Measurements from ENCODE around the gene CA12. TPM values are rescaled to one million over a fixed set of nuclear protein-coding genes. Genes with fewer than 3 reads are reported as not detected.

Gene CA12
- total and polyA plus RNA-seq, 4 donors: 0.07 to 5.1 (median 1.5) TPM

DNA sequence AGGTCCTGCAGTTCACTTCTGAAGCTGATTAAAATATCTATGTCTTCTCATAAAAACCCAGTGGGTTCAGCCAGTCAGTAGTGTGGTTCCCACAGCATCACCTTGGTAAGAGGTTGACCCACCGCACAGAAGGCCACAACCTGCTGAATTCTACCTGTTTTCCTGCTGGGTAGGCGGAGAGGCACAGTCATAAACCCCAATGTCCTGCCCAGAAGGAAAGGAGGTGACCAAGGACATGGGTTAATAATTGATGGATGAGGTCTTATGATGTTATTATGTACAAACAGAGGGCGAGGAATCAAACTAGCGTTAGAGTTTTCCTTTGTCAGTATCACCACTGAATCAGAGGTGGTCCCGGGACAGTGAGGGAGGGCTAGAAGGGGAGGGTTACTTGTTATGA is 27.8 kb downstream of the CA12 start:
- Histone ChIP-seq H3K27me3 (ENCODE audit: control insufficient read depth in 4 of 4, insufficient read depth in 4 of 4, low read length in 3 of 4) (no peaks in the 10 kb centered on the region), H3K27ac (ENCODE audit: low read depth in 1 of 2, low read length in 2 of 2) (no peak overlapping the region), H3K36me3 (ENCODE audit: control insufficient read depth in 4 of 4, insufficient read depth in 3 of 4, low read depth in 1 of 4, low read length in 3 of 4) (no peaks in the 10 kb centered on the region), H3K9me3 (ENCODE audit: control insufficient read depth in 4 of 4, low read length in 3 of 4) (no peaks in the 10 kb centered on the region), H3K4me3 (ENCODE audit: low read depth in 1 of 3, low read length in 3 of 3) (no peak overlapping the region), H3K9ac (ENCODE audit: low read depth in 1 of 2, low read length in 2 of 2) (no peak overlapping the region), H3K4me1 (ENCODE audit: control insufficient read depth in 4 of 4, insufficient read depth in 4 of 4, low read length in 3 of 4) (peaks cover 0 to 3% (median 0%) of the 10 kb centered on the region in 4 donors)
- peak; percentile 38 for TF ChIP-seq SP1 (IDR thresholded peaks at IDR 0.05)
- no peak for TF ChIP-seq NR2F2 (IDR thresholded peaks at IDR 0.05)
- TF ChIP-seq, protein P1, sequence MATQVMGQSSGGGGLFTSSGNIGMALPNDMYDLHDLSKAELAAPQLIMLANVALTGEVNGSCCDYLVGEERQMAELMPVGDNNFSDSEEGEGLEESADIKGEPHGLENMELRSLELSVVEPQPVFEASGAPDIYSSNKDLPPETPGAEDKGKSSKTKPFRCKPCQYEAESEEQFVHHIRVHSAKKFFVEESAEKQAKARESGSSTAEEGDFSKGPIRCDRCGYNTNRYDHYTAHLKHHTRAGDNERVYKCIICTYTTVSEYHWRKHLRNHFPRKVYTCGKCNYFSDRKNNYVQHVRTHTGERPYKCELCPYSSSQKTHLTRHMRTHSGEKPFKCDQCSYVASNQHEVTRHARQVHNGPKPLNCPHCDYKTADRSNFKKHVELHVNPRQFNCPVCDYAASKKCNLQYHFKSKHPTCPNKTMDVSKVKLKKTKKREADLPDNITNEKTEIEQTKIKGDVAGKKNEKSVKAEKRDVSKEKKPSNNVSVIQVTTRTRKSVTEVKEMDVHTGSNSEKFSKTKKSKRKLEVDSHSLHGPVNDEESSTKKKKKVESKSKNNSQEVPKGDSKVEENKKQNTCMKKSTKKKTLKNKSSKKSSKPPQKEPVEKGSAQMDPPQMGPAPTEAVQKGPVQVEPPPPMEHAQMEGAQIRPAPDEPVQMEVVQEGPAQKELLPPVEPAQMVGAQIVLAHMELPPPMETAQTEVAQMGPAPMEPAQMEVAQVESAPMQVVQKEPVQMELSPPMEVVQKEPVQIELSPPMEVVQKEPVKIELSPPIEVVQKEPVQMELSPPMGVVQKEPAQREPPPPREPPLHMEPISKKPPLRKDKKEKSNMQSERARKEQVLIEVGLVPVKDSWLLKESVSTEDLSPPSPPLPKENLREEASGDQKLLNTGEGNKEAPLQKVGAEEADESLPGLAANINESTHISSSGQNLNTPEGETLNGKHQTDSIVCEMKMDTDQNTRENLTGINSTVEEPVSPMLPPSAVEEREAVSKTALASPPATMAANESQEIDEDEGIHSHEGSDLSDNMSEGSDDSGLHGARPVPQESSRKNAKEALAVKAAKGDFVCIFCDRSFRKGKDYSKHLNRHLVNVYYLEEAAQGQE (IDR thresholded peaks at IDR 0.05): no peak
- TF ChIP-seq RXRA (IDR thresholded peaks at IDR 0.05): peak in 1 of 2 donors; percentile 72
- WGBS: 58% methylated on average over 5 of the region's 5 CpGs
- no peak for DNase-seq (ENCODE audit: low spot score)

DNA sequence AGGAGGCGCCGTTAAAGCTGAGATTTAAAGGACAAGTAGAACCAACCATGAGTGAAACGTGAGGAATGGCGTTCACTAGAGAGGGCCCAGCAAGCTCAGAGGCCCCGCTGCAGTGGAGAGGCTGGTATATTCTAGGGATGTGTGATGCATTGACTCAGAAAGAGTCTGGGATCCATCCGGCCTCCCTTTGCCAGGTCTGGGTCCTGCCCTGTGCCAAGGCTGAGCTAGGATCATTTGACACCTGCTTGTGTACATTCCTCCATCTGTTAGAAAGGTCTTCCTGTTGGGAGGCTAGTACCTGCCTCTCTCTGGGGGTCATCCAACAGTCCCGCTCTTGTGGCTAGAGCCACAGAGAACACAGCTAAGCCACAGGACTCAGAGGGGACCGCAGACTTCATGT is 28.4 kb downstream of the CA12 start:
- no peaks in the 10 kb centered on the region for H3K36me3 ChIP-seq (ENCODE audit: control insufficient read depth in 4 of 4, insufficient read depth in 3 of 4, low read depth in 1 of 4, low read length in 3 of 4)
- H3K4me3 ChIP-seq (ENCODE audit: low read depth in 1 of 3, low read length in 3 of 3): no peak overlapping the region
- H3K27me3 ChIP-seq (ENCODE audit: control insufficient read depth in 4 of 4, insufficient read depth in 4 of 4, low read length in 3 of 4): no peaks in the 10 kb centered on the region
- TF ChIP-seq RXRA (IDR thresholded peaks at IDR 0.05) (no peak), RAD21 (IDR thresholded peaks at IDR 0.05) (no peak), SP1 (IDR thresholded peaks at IDR 0.05) (no peak), JUND (IDR thresholded peaks at IDR 0.05) (no peak), TAF1 (conservative IDR thresholded peaks at IDR 0.05) (no peak), FOXA2 (IDR thresholded peaks at IDR 0.05) (no peak), NR2F2 (IDR thresholded peaks at IDR 0.05) (no peak), FOXA1 (IDR thresholded peaks at IDR 0.05) (no peak), EGR1 (IDR thresholded peaks at IDR 0.05; ENCODE audit: low read depth in 2 of 2) (no peak)
- TF ChIP-seq, protein P2, sequence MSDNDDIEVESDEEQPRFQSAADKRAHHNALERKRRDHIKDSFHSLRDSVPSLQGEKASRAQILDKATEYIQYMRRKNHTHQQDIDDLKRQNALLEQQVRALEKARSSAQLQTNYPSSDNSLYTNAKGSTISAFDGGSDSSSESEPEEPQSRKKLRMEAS (IDR thresholded peaks at IDR 0.05): no peak
- TF ChIP-seq, protein P1 (IDR thresholded peaks at IDR 0.05): no peak
- TF ChIP-seq, protein P3, sequence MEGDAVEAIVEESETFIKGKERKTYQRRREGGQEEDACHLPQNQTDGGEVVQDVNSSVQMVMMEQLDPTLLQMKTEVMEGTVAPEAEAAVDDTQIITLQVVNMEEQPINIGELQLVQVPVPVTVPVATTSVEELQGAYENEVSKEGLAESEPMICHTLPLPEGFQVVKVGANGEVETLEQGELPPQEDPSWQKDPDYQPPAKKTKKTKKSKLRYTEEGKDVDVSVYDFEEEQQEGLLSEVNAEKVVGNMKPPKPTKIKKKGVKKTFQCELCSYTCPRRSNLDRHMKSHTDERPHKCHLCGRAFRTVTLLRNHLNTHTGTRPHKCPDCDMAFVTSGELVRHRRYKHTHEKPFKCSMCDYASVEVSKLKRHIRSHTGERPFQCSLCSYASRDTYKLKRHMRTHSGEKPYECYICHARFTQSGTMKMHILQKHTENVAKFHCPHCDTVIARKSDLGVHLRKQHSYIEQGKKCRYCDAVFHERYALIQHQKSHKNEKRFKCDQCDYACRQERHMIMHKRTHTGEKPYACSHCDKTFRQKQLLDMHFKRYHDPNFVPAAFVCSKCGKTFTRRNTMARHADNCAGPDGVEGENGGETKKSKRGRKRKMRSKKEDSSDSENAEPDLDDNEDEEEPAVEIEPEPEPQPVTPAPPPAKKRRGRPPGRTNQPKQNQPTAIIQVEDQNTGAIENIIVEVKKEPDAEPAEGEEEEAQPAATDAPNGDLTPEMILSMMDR (IDR thresholded peaks at IDR 0.05; ENCODE audit: low read depth, low read length, missing input control): no peak
- TF ChIP-seq, protein P4, sequence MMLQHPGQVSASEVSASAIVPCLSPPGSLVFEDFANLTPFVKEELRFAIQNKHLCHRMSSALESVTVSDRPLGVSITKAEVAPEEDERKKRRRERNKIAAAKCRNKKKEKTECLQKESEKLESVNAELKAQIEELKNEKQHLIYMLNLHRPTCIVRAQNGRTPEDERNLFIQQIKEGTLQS (IDR thresholded peaks at IDR 0.05): no peak
- no peaks in the 10 kb centered on the region for H3K9me3 ChIP-seq (ENCODE audit: control insufficient read depth in 4 of 4, low read length in 3 of 4)
- DNase-seq (ENCODE audit: low spot score): no peak
- 80% methylated on average over 8 of the region's 8 CpGs for WGBS
- no peak overlapping the region for H3K9ac ChIP-seq (ENCODE audit: low read depth in 1 of 2, low read length in 2 of 2)
- H3K4me1 ChIP-seq (ENCODE audit: control insufficient read depth in 4 of 4, insufficient read depth in 4 of 4, low read length in 3 of 4): peaks cover 0 to 3% (median 0%) of the 10 kb centered on the region in 4 donors
- no peak overlapping the region for H3K27ac ChIP-seq (ENCODE audit: low read depth in 1 of 2, low read length in 2 of 2)
